HCT116 (cell line): ENCODE measurements around the gene ARL4C. TPM values are rescaled to one million over a fixed set of nuclear protein-coding genes. Genes with fewer than 3 reads are reported as not detected.

Experiments used
- ATAC-seq: fragments of 200-7000 bp; cut with Tn5 transposase; 2 replicates; pipeline ENCODE4 v1.9.1; 2020; ENCODE audit warnings: mild to moderate bottlenecking, moderate library complexity
- BruUV-seq: library from RNA; stranded (reverse); fragments of 400-500 nt; replicated peaks from 2 replicates; lab custom pipeline; 2021; lab: Mats Ljungman, UMichigan
- CTCF ChIA-PET: fragments of 300-600 bp; sonication (Branson Sonifier 250); formaldehyde crosslinking; loops from one replicate; lab custom pipeline; 2021; ENCODE audit warnings: antibody characterized with exemption; lab: Charles Lee
- POLR2A ChIA-PET: fragments of 300-600, 350-600 bp; sonication (Branson Sonifier 250); formaldehyde crosslinking; loops from one replicate; lab custom pipeline; 2021; ENCODE audit warnings: antibody characterized with exemption; lab: Charles Lee
- RAD21 ChIA-PET, 2 experiments: fragments of 300-600 bp; sonication (Branson Sonifier 250); formaldehyde crosslinking; loops; one replicate each; lab custom pipeline; 2023; ENCODE audit warnings: low total read pairs in 2 of 2; ENCODE audit not compliant: uncharacterized antibody in 2 of 2, unreplicated experiment in 2 of 2, low non-redundant PET in 1 of 2; lab: Charles Lee
- DNase-seq: peaks from one replicate; pipeline ENCODE4 v3.0.0-alpha.2; 2010; ENCODE audit warnings: low read depth, low spot score
- H2AFZ ChIP-seq: fragments of 200-600 bp; shearing (Covaris generic), sonication (generic); 2 replicates; pipeline ENCODE4 v1.6.1; 2017; ENCODE audit warnings: low read depth, mixed run types, mixed read lengths, antibody characterized with exemption, low read length; ENCODE audit not compliant: poor library complexity, severe bottlenecking
- H3K27ac ChIP-seq: 2 replicates; pipeline ENCODE4 v1.5.1; 2012; ENCODE audit warnings: low read depth, low read length
- H3K27me3 ChIP-seq: fragments of 200-600 bp; sonication (generic); 2 replicates; pipeline ENCODE4 v1.6.1; 2016; ENCODE audit warnings: mixed run types, low read length, mixed read lengths; ENCODE audit not compliant: insufficient read depth
- H3K36me3 ChIP-seq, 2 experiments: fragments of 200-500 bp in 1 of 2; fragments of 200-600 bp in 1 of 2; sonication (Bioruptor generic) in 1 of 2; sonication (generic) in 1 of 2; 2 replicates each; pipeline versions ENCODE4 v1.5.1 to v1.6.1; 2014 to 2016; ENCODE audit warnings: low read length in 2 of 2, inconsistent platforms in 1 of 2, mixed read lengths in 1 of 2, mixed run types in 1 of 2; ENCODE audit not compliant: insufficient read depth in 2 of 2, control insufficient read depth in 1 of 2
- H3K4me1 ChIP-seq, 2 experiments: fragments of 200-600 bp in 1 of 2; sonication (generic) in 1 of 2; 2 replicates each; pipeline versions ENCODE4 v1.5.1 to v1.6.1; 2012 to 2017; ENCODE audit warnings: low read length in 2 of 2, inconsistent platforms in 1 of 2, mild to moderate bottlenecking in 1 of 2, mixed read lengths in 1 of 2, mixed run types in 1 of 2, moderate library complexity in 1 of 2; ENCODE audit not compliant: insufficient read depth in 2 of 2, control insufficient read depth in 1 of 2
- H3K4me2 ChIP-seq: fragments of 200-600 bp; sonication (generic); 2 replicates; pipeline ENCODE4 v1.6.1; 2017; ENCODE audit warnings: mixed run types, low read length, mixed read lengths
- H3K4me3 ChIP-seq, 2 experiments: fragments of 200-600 bp in 1 of 2; sonication (generic) in 1 of 2; replicated peaks in 1 of 2; 2 replicates each; pipeline ENCODE4 v1.5.1; 2011 to 2016; ENCODE audit warnings: low read length in 2 of 2, control low read depth in 1 of 2, low read depth in 1 of 2, mild to moderate bottlenecking in 1 of 2, mixed read lengths in 1 of 2, mixed run types in 1 of 2
- H3K79me2 ChIP-seq: fragments of 200-600 bp; sonication (generic); 2 replicates; pipeline ENCODE4 v1.6.1; 2017; ENCODE audit warnings: mild to moderate bottlenecking, mixed run types, low read length, moderate library complexity, mixed read lengths; ENCODE audit not compliant: insufficient read depth
- H3K9ac ChIP-seq: fragments of 200-600 bp; sonication (generic); 2 replicates; pipeline ENCODE4 v1.6.1; 2016; ENCODE audit warnings: low read length, mixed read lengths
- H3K9me2 ChIP-seq: fragments of 200-600 bp; sonication (generic), shearing (Covaris generic); 2 replicates; pipeline ENCODE4 v1.6.1; 2017; ENCODE audit warnings: mixed run types, mild to moderate bottlenecking, moderate library complexity; ENCODE audit not compliant: insufficient read depth
- H3K9me3 ChIP-seq, 2 experiments: fragments of 200-500 bp in 1 of 2; fragments of 200-600 bp in 1 of 2; sonication (Bioruptor generic) in 1 of 2; sonication (generic) in 1 of 2; 2 replicates each; pipeline ENCODE4 v1.6.1; 2014 to 2017; ENCODE audit warnings: low read length in 2 of 2, mixed read lengths in 2 of 2, inconsistent platforms in 1 of 2, low read depth in 1 of 2, mild to moderate bottlenecking in 1 of 2, mixed run types in 1 of 2, moderate library complexity in 1 of 2; ENCODE audit not compliant: control insufficient read depth in 1 of 2, insufficient read depth in 1 of 2
- H4K20me1 ChIP-seq: fragments of 200-600 bp; sonication (generic), shearing (Covaris generic); 2 replicates; pipeline ENCODE4 v1.6.1; 2017; ENCODE audit warnings: mixed run types, mild to moderate bottlenecking, moderate library complexity; ENCODE audit not compliant: insufficient read depth
- CBX3 ChIP-seq: IDR thresholded peaks from 2 replicates; pipeline ENCODE4 v1.6.1; 2012; ENCODE audit warnings: low read depth
- CEBPB ChIP-seq: IDR thresholded peaks from 2 replicates; pipeline ENCODE4 v1.6.1; 2012; ENCODE audit warnings: low read depth
- EGR1 ChIP-seq: IDR thresholded peaks from 2 replicates; pipeline ENCODE4 v1.6.1; 2012; ENCODE audit warnings: low read depth
- EZH2 ChIP-seq: fragments of 200-600 bp; sonication (generic); IDR thresholded peaks from 2 replicates; pipeline ENCODE4 v1.6.1; 2017; ENCODE audit warnings: antibody characterized with exemption, mixed run types
- EZH2phosphoT487 ChIP-seq: fragments of 200-600 bp; IDR thresholded peaks from 2 replicates; pipeline ENCODE4 v1.6.1; 2018; ENCODE audit warnings: antibody characterized with exemption, borderline replicate concordance
- JUND ChIP-seq: IDR thresholded peaks from 2 replicates; pipeline ENCODE4 v1.6.1; 2012
- POLR2A ChIP-seq: IDR thresholded peaks from 2 replicates; pipeline ENCODE4 v1.7.0; 2011; ENCODE audit warnings: borderline replicate concordance; ENCODE audit not compliant: insufficient read depth, insufficient read length; ENCODE audit errors: extremely low read depth
- POLR2AphosphoS5 ChIP-seq: IDR thresholded peaks from 2 replicates; pipeline ENCODE4 v1.6.1; 2011; ENCODE audit warnings: mild to moderate bottlenecking, low read depth, low read length, moderate library complexity
- RAD21 ChIP-seq: IDR thresholded peaks from 2 replicates; pipeline ENCODE4 v1.6.1; 2012; ENCODE audit warnings: low read depth, mild to moderate bottlenecking
- SIN3A ChIP-seq: IDR thresholded peaks from 2 replicates; pipeline ENCODE4 v1.6.1; 2012; ENCODE audit warnings: low read depth
- SP1 ChIP-seq: IDR thresholded peaks from 2 replicates; pipeline ENCODE4 v1.6.1; 2012; ENCODE audit warnings: low read depth
- SRF ChIP-seq: IDR thresholded peaks from 2 replicates; pipeline ENCODE4 v1.6.1; 2012; ENCODE audit warnings: low read depth
- YY1 ChIP-seq: IDR thresholded peaks from 2 replicates; pipeline ENCODE4 v1.6.1; 2011; ENCODE audit warnings: low read length, low read depth, moderate library complexity, mild to moderate bottlenecking; ENCODE audit not compliant: insufficient replicate concordance; ENCODE audit errors: extremely low read depth
- ZNF274 ChIP-seq: fragments of 200-500 bp; sonication (Bioruptor generic); IDR thresholded peaks from 2 replicates; pipeline ENCODE4 v1.6.1; 2014; ENCODE audit warnings: mild to moderate bottlenecking, low read depth, low read length, inconsistent platforms
- intact Hi-C: fragments of 100-400 bp; cut with micrococcal nuclease; formaldehyde crosslinking; loops from 2 replicates; pipeline ENCODE4 v1.10.0; 2022
- total RNA-seq: library from RNA; stranded (reverse); gene quantifications from one replicate; pipeline ENCODE4 v1.2.1, GENCODE V29; 2021; ENCODE audit not compliant: unreplicated experiment
- TF ChIP-seq, protein P1 (sequence below): IDR thresholded peaks from 2 replicates; pipeline ENCODE4 v1.6.1; 2012; ENCODE audit warnings: low read depth
- TF ChIP-seq, protein P2 (sequence below): IDR thresholded peaks from 2 replicates; pipeline ENCODE4 v1.6.1; 2012
- TF ChIP-seq, protein P3 (sequence below): IDR thresholded peaks from 2 replicates; pipeline ENCODE4 v1.6.1; 2012
- TF ChIP-seq, protein P4 (sequence below): IDR thresholded peaks from 2 replicates; pipeline ENCODE4 v1.6.1; 2011; ENCODE audit warnings: mild to moderate bottlenecking, low read length, moderate library complexity; ENCODE audit not compliant: insufficient replicate concordance; ENCODE audit errors: extremely low read depth

The ARL4C gene
- total RNA-seq, 1 experiment from 2014 or later = 4.1 TPM

DNA sequence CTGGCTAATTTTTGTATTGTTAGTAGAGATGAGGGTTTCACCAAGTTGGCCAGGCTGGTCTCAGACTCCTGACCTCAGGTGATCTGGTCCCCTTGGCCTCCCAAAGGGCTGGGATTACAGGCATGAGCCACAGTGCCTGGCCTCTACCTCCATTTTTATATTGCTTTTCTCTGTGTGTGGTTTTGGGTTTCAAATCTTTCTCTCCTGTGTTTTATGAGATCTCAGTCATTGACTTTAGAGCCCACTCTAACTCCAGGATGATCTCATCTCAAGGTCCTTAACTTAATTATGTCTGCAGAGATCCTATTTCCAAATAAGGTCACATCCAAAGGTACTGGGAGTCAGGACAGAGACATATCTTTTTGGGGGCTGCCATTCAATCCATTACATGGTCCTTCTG is 24.7 kb downstream of the ARL4C start:
- Histone ChIP-seq H3K4me1 (peaks cover 0 to 3% of the 10 kb centered on the region in 2 experiments; a peak in 1 of 4 replicates), H3K9me3 (no peaks in the 10 kb centered on the region; a peak in 1 of 4 replicates), H3K4me2 (no peak overlapping the region), H4K20me1 (no peaks in the 10 kb centered on the region), H3K27me3 (no peaks in the 10 kb centered on the region), H3K36me3 (no peaks in the 10 kb centered on the region), H3K27ac (no peak overlapping the region), H3K4me3 (no peak overlapping the region), H3K9me2 (no peaks in the 10 kb centered on the region), H2AFZ (no peak overlapping the region), H3K9ac (no peak overlapping the region), H3K79me2 (no peaks in the 10 kb centered on the region)
- RAD21 ChIA-PET = no interaction called here
- POLR2A ChIA-PET = no interaction called here
- DNase-seq (no peak), ATAC-seq (no peak)
- no TSS peak for BruUV-seq
- CTCF ChIA-PET = no interaction called here
- intact Hi-C loops = no loop called here
- TF ChIP-seq SP1 = no peak
- TF ChIP-seq CEBPB = no peak
- no peak for TF ChIP-seq CBX3
- no peak for TF ChIP-seq EZH2
- TF ChIP-seq, protein P1, sequence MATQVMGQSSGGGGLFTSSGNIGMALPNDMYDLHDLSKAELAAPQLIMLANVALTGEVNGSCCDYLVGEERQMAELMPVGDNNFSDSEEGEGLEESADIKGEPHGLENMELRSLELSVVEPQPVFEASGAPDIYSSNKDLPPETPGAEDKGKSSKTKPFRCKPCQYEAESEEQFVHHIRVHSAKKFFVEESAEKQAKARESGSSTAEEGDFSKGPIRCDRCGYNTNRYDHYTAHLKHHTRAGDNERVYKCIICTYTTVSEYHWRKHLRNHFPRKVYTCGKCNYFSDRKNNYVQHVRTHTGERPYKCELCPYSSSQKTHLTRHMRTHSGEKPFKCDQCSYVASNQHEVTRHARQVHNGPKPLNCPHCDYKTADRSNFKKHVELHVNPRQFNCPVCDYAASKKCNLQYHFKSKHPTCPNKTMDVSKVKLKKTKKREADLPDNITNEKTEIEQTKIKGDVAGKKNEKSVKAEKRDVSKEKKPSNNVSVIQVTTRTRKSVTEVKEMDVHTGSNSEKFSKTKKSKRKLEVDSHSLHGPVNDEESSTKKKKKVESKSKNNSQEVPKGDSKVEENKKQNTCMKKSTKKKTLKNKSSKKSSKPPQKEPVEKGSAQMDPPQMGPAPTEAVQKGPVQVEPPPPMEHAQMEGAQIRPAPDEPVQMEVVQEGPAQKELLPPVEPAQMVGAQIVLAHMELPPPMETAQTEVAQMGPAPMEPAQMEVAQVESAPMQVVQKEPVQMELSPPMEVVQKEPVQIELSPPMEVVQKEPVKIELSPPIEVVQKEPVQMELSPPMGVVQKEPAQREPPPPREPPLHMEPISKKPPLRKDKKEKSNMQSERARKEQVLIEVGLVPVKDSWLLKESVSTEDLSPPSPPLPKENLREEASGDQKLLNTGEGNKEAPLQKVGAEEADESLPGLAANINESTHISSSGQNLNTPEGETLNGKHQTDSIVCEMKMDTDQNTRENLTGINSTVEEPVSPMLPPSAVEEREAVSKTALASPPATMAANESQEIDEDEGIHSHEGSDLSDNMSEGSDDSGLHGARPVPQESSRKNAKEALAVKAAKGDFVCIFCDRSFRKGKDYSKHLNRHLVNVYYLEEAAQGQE = no peak
- TF ChIP-seq, protein P2, sequence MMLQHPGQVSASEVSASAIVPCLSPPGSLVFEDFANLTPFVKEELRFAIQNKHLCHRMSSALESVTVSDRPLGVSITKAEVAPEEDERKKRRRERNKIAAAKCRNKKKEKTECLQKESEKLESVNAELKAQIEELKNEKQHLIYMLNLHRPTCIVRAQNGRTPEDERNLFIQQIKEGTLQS = no peak
- no peak for TF ChIP-seq SIN3A
- TF ChIP-seq ZNF274 = no peak
- no peak for TF ChIP-seq SRF
- no peak for TF ChIP-seq RAD21
- no peak for TF ChIP-seq JUND
- TF ChIP-seq, protein P3, sequence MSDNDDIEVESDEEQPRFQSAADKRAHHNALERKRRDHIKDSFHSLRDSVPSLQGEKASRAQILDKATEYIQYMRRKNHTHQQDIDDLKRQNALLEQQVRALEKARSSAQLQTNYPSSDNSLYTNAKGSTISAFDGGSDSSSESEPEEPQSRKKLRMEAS = no peak
- no peak for TF ChIP-seq YY1
- TF ChIP-seq, protein P4, sequence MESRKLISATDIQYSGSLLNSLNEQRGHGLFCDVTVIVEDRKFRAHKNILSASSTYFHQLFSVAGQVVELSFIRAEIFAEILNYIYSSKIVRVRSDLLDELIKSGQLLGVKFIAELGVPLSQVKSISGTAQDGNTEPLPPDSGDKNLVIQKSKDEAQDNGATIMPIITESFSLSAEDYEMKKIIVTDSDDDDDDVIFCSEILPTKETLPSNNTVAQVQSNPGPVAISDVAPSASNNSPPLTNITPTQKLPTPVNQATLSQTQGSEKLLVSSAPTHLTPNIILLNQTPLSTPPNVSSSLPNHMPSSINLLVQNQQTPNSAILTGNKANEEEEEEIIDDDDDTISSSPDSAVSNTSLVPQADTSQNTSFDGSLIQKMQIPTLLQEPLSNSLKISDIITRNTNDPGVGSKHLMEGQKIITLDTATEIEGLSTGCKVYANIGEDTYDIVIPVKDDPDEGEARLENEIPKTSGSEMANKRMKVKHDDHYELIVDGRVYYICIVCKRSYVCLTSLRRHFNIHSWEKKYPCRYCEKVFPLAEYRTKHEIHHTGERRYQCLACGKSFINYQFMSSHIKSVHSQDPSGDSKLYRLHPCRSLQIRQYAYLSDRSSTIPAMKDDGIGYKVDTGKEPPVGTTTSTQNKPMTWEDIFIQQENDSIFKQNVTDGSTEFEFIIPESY = no peak
- TF ChIP-seq POLR2A = no peak
- no peak for TF ChIP-seq EGR1
- no peak for TF ChIP-seq POLR2AphosphoS5
- TF ChIP-seq EZH2phosphoT487 = no peak
